H9 (cell line): Measurements from ENCODE around the gene NTRK3. TPM values are rescaled to one million over a fixed set of nuclear protein-coding genes. Genes with fewer than 3 reads are reported as not detected.

Experiments
- DNase-seq: peaks from one replicate; pipeline ENCODE4 v3.0.0-alpha.2; 2017
- H2AFZ ChIP-seq: one replicate; pipeline ENCODE4 v1.6.1; 2013; ENCODE audit warnings: mild to moderate bottlenecking, low read length, control low read depth, moderate library complexity
- H2AK5ac ChIP-seq: 2 replicates; pipeline ENCODE4 v1.6.1; 2013; ENCODE audit warnings: low read length, control low read depth, mixed read lengths; ENCODE audit not compliant: insufficient read length
- H2BK120ac ChIP-seq: one replicate; pipeline ENCODE4 v1.6.1; 2013; ENCODE audit warnings: low read depth, mild to moderate bottlenecking, low read length, control low read depth, inconsistent platforms; ENCODE audit not compliant: poor library complexity, severe bottlenecking
- H2BK12ac ChIP-seq: 2 replicates; pipeline ENCODE4 v1.6.1; 2013; ENCODE audit warnings: low read length, control low read depth, mixed read lengths, low read depth; ENCODE audit not compliant: insufficient read length
- H2BK15ac ChIP-seq: 2 replicates; pipeline ENCODE4 v1.6.1; 2013; ENCODE audit warnings: low read depth, low read length, control low read depth
- H2BK20ac ChIP-seq: one replicate; pipeline ENCODE4 v1.6.1; 2013; ENCODE audit warnings: low read depth, mild to moderate bottlenecking, low read length, control low read depth, inconsistent platforms; ENCODE audit not compliant: poor library complexity, severe bottlenecking
- H2BK5ac ChIP-seq: 2 replicates; pipeline ENCODE4 v1.6.1; 2013; ENCODE audit warnings: low read length, control low read depth, mixed read lengths; ENCODE audit not compliant: insufficient read length
- H3K14ac ChIP-seq: 2 replicates; pipeline ENCODE4 v1.6.1; 2013; ENCODE audit warnings: low read length, control low read depth; ENCODE audit not compliant: insufficient read depth
- H3K18ac ChIP-seq: 2 replicates; pipeline ENCODE4 v1.6.1; 2013; ENCODE audit warnings: low read depth, mild to moderate bottlenecking, mixed read lengths, low read length, control low read depth; ENCODE audit not compliant: insufficient read length
- H3K23ac ChIP-seq: 2 replicates; pipeline ENCODE4 v1.6.1; 2013; ENCODE audit warnings: low read length, control low read depth, mixed read lengths, low read depth; ENCODE audit not compliant: insufficient read length
- H3K23me2 ChIP-seq: 2 replicates; pipeline ENCODE4 v1.6.1; 2013; ENCODE audit warnings: low read depth, mild to moderate bottlenecking, mixed read lengths, low read length, control low read depth; ENCODE audit not compliant: insufficient read length, poor library complexity, severe bottlenecking
- H3K27ac ChIP-seq: 2 replicates; pipeline ENCODE4 v1.5.1; 2013; ENCODE audit warnings: low read length, control low read depth, mixed read lengths, low read depth; ENCODE audit not compliant: insufficient read length
- H3K27me3 ChIP-seq: 2 replicates; pipeline ENCODE4 v1.6.1; 2013; ENCODE audit warnings: low read length, control low read depth, inconsistent platforms; ENCODE audit not compliant: insufficient read depth
- H3K4ac ChIP-seq: 2 replicates; pipeline ENCODE4 v1.6.1; 2013; ENCODE audit warnings: low read depth, mild to moderate bottlenecking, control low read depth, inconsistent platforms, low read length, moderate library complexity
- H3K4me1 ChIP-seq: 2 replicates; pipeline ENCODE4 v1.6.1; 2013; ENCODE audit warnings: low read length, control low read depth, inconsistent platforms; ENCODE audit not compliant: insufficient read depth
- H3K4me2 ChIP-seq: 2 replicates; pipeline ENCODE4 v1.6.1; 2013; ENCODE audit warnings: low read length, control low read depth, mixed read lengths; ENCODE audit not compliant: insufficient read length, insufficient read depth
- H3K56ac ChIP-seq: 2 replicates; pipeline ENCODE4 v1.6.1; 2013; ENCODE audit warnings: low read depth, mild to moderate bottlenecking, mixed read lengths, low read length, control low read depth; ENCODE audit not compliant: insufficient read length
- H3K79me1 ChIP-seq: 2 replicates; pipeline ENCODE4 v1.6.1; 2013; ENCODE audit warnings: low read depth, mild to moderate bottlenecking, moderate library complexity, low read length, control low read depth, inconsistent platforms; ENCODE audit not compliant: insufficient read depth, poor library complexity, severe bottlenecking
- H3K79me2 ChIP-seq: 2 replicates; pipeline ENCODE4 v1.6.1; 2013; ENCODE audit warnings: low read length, control low read depth, inconsistent platforms; ENCODE audit not compliant: insufficient read depth
- H3K9ac ChIP-seq: 2 replicates; pipeline ENCODE4 v1.6.1; 2013; ENCODE audit warnings: low read length, control low read depth, mixed read lengths; ENCODE audit not compliant: insufficient read length; ENCODE audit errors: extremely low read depth
- H3K9me3 ChIP-seq: one replicate; pipeline ENCODE4 v1.6.1; 2013; ENCODE audit warnings: low read depth, low read length, inconsistent platforms; ENCODE audit not compliant: control insufficient read depth
- H3T11ph ChIP-seq: one replicate; pipeline ENCODE4 v1.6.1; 2013; ENCODE audit warnings: mild to moderate bottlenecking, low read length, control low read depth, inconsistent platforms
- H4K20me1 ChIP-seq: one replicate; pipeline ENCODE4 v1.6.1; 2013; ENCODE audit not compliant: control insufficient read depth, insufficient read length, insufficient read depth
- H4K5ac ChIP-seq: 2 replicates; pipeline ENCODE4 v1.6.1; 2013; ENCODE audit warnings: low read depth, mild to moderate bottlenecking, mixed read lengths, low read length, control low read depth; ENCODE audit not compliant: insufficient read length
- H4K8ac ChIP-seq: replicated peaks from 2 replicates; pipeline ENCODE4 v1.6.1; 2013; ENCODE audit warnings: low read length, control low read depth, mixed read lengths, low read depth; ENCODE audit not compliant: insufficient read length
- H4K91ac ChIP-seq: 2 replicates; pipeline ENCODE4 v1.6.1; 2013; ENCODE audit warnings: low read depth, mild to moderate bottlenecking, moderate library complexity, mixed read lengths, low read length, control low read depth; ENCODE audit not compliant: insufficient read length
- H3K27ac Mint-ChIP-seq, 3 experiments: 2 replicates in 2 of 3; 3 replicates in 1 of 3; pipeline ENCODE4 v1.8.0; 2020 to 2021; ENCODE audit warnings: mixed read lengths in 3 of 3, mild to moderate bottlenecking in 1 of 3, moderate library complexity in 1 of 3
- H3K27me3 Mint-ChIP-seq: 2 replicates; pipeline ENCODE4 v1.8.0; 2021; ENCODE audit warnings: low read depth, mild to moderate bottlenecking, moderate library complexity, mixed read lengths
- H3K36me3 Mint-ChIP-seq, 3 experiments: 2 replicates in 2 of 3; 3 replicates in 1 of 3; pipeline ENCODE4 v1.8.0; 2020 to 2021; ENCODE audit warnings: low read depth in 3 of 3, mixed read lengths in 3 of 3; ENCODE audit not compliant: insufficient read depth in 1 of 3
- H3K4me1 Mint-ChIP-seq, 2 experiments: 2 replicates each; pipeline ENCODE4 v1.8.0; 2020; ENCODE audit warnings: mixed read lengths in 2 of 2
- H3K4me3 Mint-ChIP-seq, 2 experiments: 2 replicates in 1 of 2; 3 replicates in 1 of 2; pipeline ENCODE4 v1.8.0; 2020 to 2021; ENCODE audit warnings: mild to moderate bottlenecking in 2 of 2, mixed read lengths in 2 of 2, moderate library complexity in 1 of 2
- H3K9me3 Mint-ChIP-seq, 2 experiments: 2 replicates in 1 of 2; 3 replicates in 1 of 2; pipeline ENCODE4 v1.8.0; 2020; ENCODE audit warnings: mild to moderate bottlenecking in 2 of 2, mixed read lengths in 2 of 2, moderate library complexity in 1 of 2
- WGBS: extraction: QIAGEN DNeasy Blood & Tissue Kit; methylation state at CpG from one replicate; pipeline ENCODE4 v1.1.7; 2013; ENCODE audit warnings: missing lambda C conversion rate, low lambda C conversion rate, mixed read lengths; ENCODE audit not compliant: insufficient read length; ENCODE audit errors: extremely low coverage; 5-methylcytosine and 5-hydroxymethylcytosine counted together
- total RNA-seq: library from RNA; stranded (reverse); gene quantifications from 2 replicates; pipeline ENCODE4 v1.2.1, GENCODE V29; 2021
- TF ChIP-seq, protein P1 (sequence below): fragments of 200-600 bp; sonication (generic); conservative IDR thresholded peaks from 3 replicates; pipeline ENCODE4 v1.8.0; 2021; ENCODE audit warnings: antibody characterized with exemption, mild to moderate bottlenecking

Gene NTRK3
- total RNA-seq, 1 experiment from 2014 or later, result 2.5 TPM

DNA sequence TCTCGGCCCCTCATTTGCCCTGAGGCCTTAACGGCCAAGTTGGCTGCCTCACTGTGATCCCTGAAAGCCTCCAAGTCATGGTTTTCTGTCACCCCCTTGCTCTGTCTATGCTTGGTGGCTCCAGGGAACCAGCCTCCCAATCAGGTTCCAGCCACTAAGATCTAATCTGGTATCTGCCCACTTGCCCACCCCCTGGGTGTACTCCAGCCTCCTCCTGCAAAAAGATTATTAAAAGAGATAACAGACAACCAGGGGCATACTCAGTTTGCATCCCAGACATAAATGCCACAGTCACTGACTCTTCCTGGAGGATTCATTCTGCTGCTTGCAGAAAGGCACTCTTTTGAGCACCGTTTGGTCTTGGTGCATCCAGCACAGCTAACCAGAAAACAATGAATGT is 103.9 kb downstream of the NTRK3 start:
- WGBS, result no CpG with 5 or more reads among the region's 3 CpGs
- H3K27ac Mint-ChIP-seq, result no peak overlapping the region; a peak in 1 of 7 replicates
- TF ChIP-seq, protein P1, sequence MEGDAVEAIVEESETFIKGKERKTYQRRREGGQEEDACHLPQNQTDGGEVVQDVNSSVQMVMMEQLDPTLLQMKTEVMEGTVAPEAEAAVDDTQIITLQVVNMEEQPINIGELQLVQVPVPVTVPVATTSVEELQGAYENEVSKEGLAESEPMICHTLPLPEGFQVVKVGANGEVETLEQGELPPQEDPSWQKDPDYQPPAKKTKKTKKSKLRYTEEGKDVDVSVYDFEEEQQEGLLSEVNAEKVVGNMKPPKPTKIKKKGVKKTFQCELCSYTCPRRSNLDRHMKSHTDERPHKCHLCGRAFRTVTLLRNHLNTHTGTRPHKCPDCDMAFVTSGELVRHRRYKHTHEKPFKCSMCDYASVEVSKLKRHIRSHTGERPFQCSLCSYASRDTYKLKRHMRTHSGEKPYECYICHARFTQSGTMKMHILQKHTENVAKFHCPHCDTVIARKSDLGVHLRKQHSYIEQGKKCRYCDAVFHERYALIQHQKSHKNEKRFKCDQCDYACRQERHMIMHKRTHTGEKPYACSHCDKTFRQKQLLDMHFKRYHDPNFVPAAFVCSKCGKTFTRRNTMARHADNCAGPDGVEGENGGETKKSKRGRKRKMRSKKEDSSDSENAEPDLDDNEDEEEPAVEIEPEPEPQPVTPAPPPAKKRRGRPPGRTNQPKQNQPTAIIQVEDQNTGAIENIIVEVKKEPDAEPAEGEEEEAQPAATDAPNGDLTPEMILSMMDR, result no peak
- no peak overlapping the region for H2BK20ac ChIP-seq
- H3K4me2 ChIP-seq, result no peak overlapping the region
- H3K36me3 Mint-ChIP-seq, result no peaks in the 10 kb centered on the region; a peak in 1 of 7 replicates
- H3K27me3 ChIP-seq, result no peaks in the 10 kb centered on the region
- no peak overlapping the region for H3K14ac ChIP-seq
- H3K4me3 Mint-ChIP-seq, result no peak overlapping the region
- H4K91ac ChIP-seq, result no peak overlapping the region
- peaks cover 18 to 22% of the 10 kb centered on the region in 2 experiments for H3K4me1 Mint-ChIP-seq
- H2BK120ac ChIP-seq, result no peak overlapping the region
- H3K23me2 ChIP-seq, result no peaks in the 10 kb centered on the region
- no peak overlapping the region for H2BK5ac ChIP-seq
- no peak overlapping the region for H3K23ac ChIP-seq
- H2AK5ac ChIP-seq, result no peak overlapping the region
- H2AFZ ChIP-seq, result no peak overlapping the region
- no peak overlapping the region for H3K4ac ChIP-seq
- H3K79me2 ChIP-seq, result no peaks in the 10 kb centered on the region
- H3T11ph ChIP-seq, result no peak overlapping the region
- no peaks in the 10 kb centered on the region for H3K79me1 ChIP-seq
- no peak overlapping the region for H3K27ac ChIP-seq
- H4K8ac ChIP-seq, result no peak overlapping the region
- no peak overlapping the region for H3K9ac ChIP-seq
- no peaks in the 10 kb centered on the region for H4K20me1 ChIP-seq
- H3K9me3 Mint-ChIP-seq, result peaks cover 0 to 2% of the 10 kb centered on the region in 2 experiments; a peak in 2 of 5 replicates
- H2BK12ac ChIP-seq, result no peak overlapping the region
- H3K27me3 Mint-ChIP-seq, result peaks cover 4% of the 10 kb centered on the region
- H4K5ac ChIP-seq, result no peak overlapping the region
- no peaks in the 10 kb centered on the region for H3K4me1 ChIP-seq
- no peak overlapping the region for H3K56ac ChIP-seq
- DNase-seq, result no peak
- H3K18ac ChIP-seq, result no peak overlapping the region
- no peak overlapping the region; the same call in 1 of the 2 replicates for H2BK15ac ChIP-seq
- H3K9me3 ChIP-seq, result no peaks in the 10 kb centered on the region
